ENCODE results near the gene FBXL16. TPM values are rescaled to one million over a fixed set of nuclear protein-coding genes. Genes with fewer than 3 reads are reported as not detected.

FBXL16 gene
- total and polyA plus RNA-seq, 2 experiments from 2014 or later: 0.07 to 0.28 TPM

- Histone ChIP-seq H3K79me2 (no peaks in the 10 kb centered on the region), H3K27ac (no peak overlapping the region), H2AFZ (no peak overlapping the region), H3K4me2 (no peak overlapping the region), H3K4me3 (no peak overlapping the region), H3K27me3 (peaks cover 16% of the 10 kb centered on the region), H3K9me2 (replicated peaks; ENCODE audit: insufficient read depth) (no peaks in the 10 kb centered on the region), H4K20me1 (ENCODE audit: insufficient read depth, poor library complexity, severe bottlenecking) (peaks cover 11% of the 10 kb centered on the region), H3K9me3 (ENCODE audit: low read depth) (no peaks in the 10 kb centered on the region), H3K4me1 (ENCODE audit: insufficient read depth) (peaks cover 25% of the 10 kb centered on the region), H3K36me3 (replicated peaks; ENCODE audit: insufficient read depth, low read depth) (no peaks in the 10 kb centered on the region)
- 98% methylated on average over 9 of the region's 9 CpGs for WGBS (ENCODE audit: low lambda C conversion rate, missing lambda C conversion rate)
- no peak for DNase-seq (ENCODE audit: low spot score)
- TF ChIP-seq EZH2phosphoT487 (IDR thresholded peaks at IDR 0.05; ENCODE audit: low read depth, severe bottlenecking, unreplicated experiment) (no peak), CTCF (IDR thresholded peaks at IDR 0.05; ENCODE audit: poor library complexity) (no peak), EZH2 (IDR thresholded peaks at IDR 0.05; ENCODE audit: borderline replicate concordance) (no peak)
Measured at GRCh38 chr16:718389-718788, 12.8 kb upstream of the FBXL16 start.

- Histone ChIP-seq H3K9me3 (ENCODE audit: low read depth) (no peaks in the 10 kb centered on the region), H3K36me3 (replicated peaks; ENCODE audit: insufficient read depth, low read depth) (no peaks in the 10 kb centered on the region), H3K9me2 (replicated peaks; ENCODE audit: insufficient read depth) (no peaks in the 10 kb centered on the region), H3K4me2 (no peak overlapping the region), H3K4me3 (no peak overlapping the region), H3K27ac (no peak overlapping the region), H3K27me3 (peaks cover 16% of the 10 kb centered on the region), H3K4me1 (ENCODE audit: insufficient read depth) (peaks cover 25% of the 10 kb centered on the region), H3K79me2 (no peaks in the 10 kb centered on the region), H4K20me1 (ENCODE audit: insufficient read depth, poor library complexity, severe bottlenecking) (peaks cover 11% of the 10 kb centered on the region), H2AFZ (no peak overlapping the region)
- 87% methylated on average over 24 of the region's 32 CpGs for WGBS (ENCODE audit: low lambda C conversion rate, missing lambda C conversion rate)
- TF ChIP-seq EZH2 (IDR thresholded peaks at IDR 0.05; ENCODE audit: borderline replicate concordance): no peak
- TF ChIP-seq CTCF (IDR thresholded peaks at IDR 0.05; ENCODE audit: poor library complexity): no peak
- no peak for DNase-seq (ENCODE audit: low spot score)
Measured at GRCh38 chr16:717450-718245, 12.0 kb upstream of the FBXL16 start.

- WGBS (ENCODE audit: low lambda C conversion rate, missing lambda C conversion rate): 92% methylated on average over 27 of the region's 29 CpGs
- peaks cover 16% of the 10 kb centered on the region for H3K27me3 ChIP-seq
- no peak overlapping the region for H3K4me2 ChIP-seq
- TF ChIP-seq EZH2phosphoT487 (IDR thresholded peaks at IDR 0.05; ENCODE audit: low read depth, severe bottlenecking, unreplicated experiment) (no peak), CTCF (IDR thresholded peaks at IDR 0.05; ENCODE audit: poor library complexity) (no peak), EZH2 (IDR thresholded peaks at IDR 0.05; ENCODE audit: borderline replicate concordance) (no peak)
- no peak overlapping the region for H3K27ac ChIP-seq
- no peaks in the 10 kb centered on the region for H3K9me2 ChIP-seq (replicated peaks; ENCODE audit: insufficient read depth)
- H2AFZ ChIP-seq: no peak overlapping the region
- peaks cover 8% of the 10 kb centered on the region for H4K20me1 ChIP-seq (ENCODE audit: insufficient read depth, poor library complexity, severe bottlenecking)
- peaks cover 24% of the 10 kb centered on the region for H3K4me1 ChIP-seq (ENCODE audit: insufficient read depth)
- DNase-seq (ENCODE audit: low spot score): no peak
- H3K9me3 ChIP-seq (ENCODE audit: low read depth): no peaks in the 10 kb centered on the region
- no peaks in the 10 kb centered on the region for H3K79me2 ChIP-seq
- no peaks in the 10 kb centered on the region for H3K36me3 ChIP-seq (replicated peaks; ENCODE audit: insufficient read depth, low read depth)
- H3K4me3 ChIP-seq: no peak overlapping the region
Measured at GRCh38 chr16:716768-717325, 11.2 kb upstream of the FBXL16 start.
